ENCODE results near the gene PLOD3.
"Not testable (repeated sequence)": the region's sequence is repeated elsewhere in the genome, so short reads cannot be mapped to it uniquely, and the experiment has no call there.

- not testable (repeated sequence) for TF ChIP-seq CTCF, MAX (IDR thresholded peaks at IDR 0.05; ENCODE audit: low read depth, low read length)
Observed at GRCh38 chr7:101199522-101199921, 17.9 kb downstream of the PLOD3 start.
